Activated T-helper 2 cell treated with anti-CD3 and anti-CD28 coated beads, Interferon-gamma antibody, Interleukin-2, Interleukin-4, amounts not matched to agents 10 μg/mL and 5 μg/mL and 100 μg/mL, durations not matched to agents 14 hours and 24 hours and 36 hours (primary cell): ENCODE measurements around the gene NECTIN1. TPM values are rescaled to one million over a fixed set of nuclear protein-coding genes. Genes with fewer than 3 reads are reported as not detected.

Source experiments
- DNase-seq: peaks from one replicate; pipeline ENCODE4 v3.0.0; 2021; ENCODE audit warnings: low spot score
- H3K27ac Mint-ChIP-seq: one replicate; pipeline ENCODE4 v1.8.0; 2021; ENCODE audit warnings: mixed read lengths
- H3K27me3 Mint-ChIP-seq: one replicate; pipeline ENCODE4 v1.8.0; 2021; ENCODE audit warnings: low read depth, mixed read lengths
- H3K36me3 Mint-ChIP-seq: one replicate; pipeline ENCODE4 v1.8.0; 2021; ENCODE audit warnings: low read depth, mixed read lengths
- H3K4me1 Mint-ChIP-seq: one replicate; pipeline ENCODE4 v1.8.0; 2021; ENCODE audit warnings: low read depth, mixed read lengths
- H3K4me3 Mint-ChIP-seq: one replicate; pipeline ENCODE4 v1.8.0; 2021; ENCODE audit warnings: low read depth, mild to moderate bottlenecking, moderate library complexity, mixed read lengths
- H3K9me3 Mint-ChIP-seq: one replicate; pipeline ENCODE4 v1.8.0; 2021; ENCODE audit warnings: mixed read lengths
- intact Hi-C: fragments of 100-400 bp; cut with micrococcal nuclease; formaldehyde crosslinking; loops from one replicate; pipeline ENCODE4 v1.15.1; 2023
- total RNA-seq: library from RNA; stranded (reverse); gene quantifications from 2 replicates; pipeline ENCODE4 v1.2.3, GENCODE V29; 2022

Gene NECTIN1
- total RNA-seq, 1 donor from 2014 or later: 5.6 TPM

GRCh38 chr11:119750056-119750455, 21.1 kb upstream of the NECTIN1 start:
- H3K27ac Mint-ChIP-seq: no peak overlapping the region
- DNase-seq: no peak
- H3K4me3 Mint-ChIP-seq: no peak overlapping the region
- no peaks in the 10 kb centered on the region for H3K4me1 Mint-ChIP-seq
- intact Hi-C loops: no loop called here
- no peaks in the 10 kb centered on the region for H3K36me3 Mint-ChIP-seq
- H3K27me3 Mint-ChIP-seq: peaks cover 6% of the 10 kb centered on the region
- no peaks in the 10 kb centered on the region for H3K9me3 Mint-ChIP-seq

GRCh38 chr11:119749006-119749565, 20.1 kb upstream of the NECTIN1 start:
- Mint-ChIP-seq H3K27ac (no peak overlapping the region), H3K9me3 (no peaks in the 10 kb centered on the region), H3K27me3 (peaks cover 15% of the 10 kb centered on the region)

GRCh38 chr11:119747868-119748660, 19.1 kb upstream of the NECTIN1 start:
- DNase-seq: no peak
- no peaks in the 10 kb centered on the region for H3K9me3 Mint-ChIP-seq
- no peaks in the 10 kb centered on the region for H3K36me3 Mint-ChIP-seq
- peaks cover 22% of the 10 kb centered on the region for H3K27me3 Mint-ChIP-seq
- intact Hi-C loops: no loop called here
- H3K27ac Mint-ChIP-seq: no peak overlapping the region
- no peak overlapping the region for H3K4me3 Mint-ChIP-seq
- no peaks in the 10 kb centered on the region for H3K4me1 Mint-ChIP-seq

More at GRCh38 chr11:119749006-119749565, 20.1 kb upstream of the NECTIN1 start:
- intact Hi-C loops: no loop called here
- no peak overlapping the region for H3K4me3 Mint-ChIP-seq
- H3K4me1 Mint-ChIP-seq: no peaks in the 10 kb centered on the region
- H3K36me3 Mint-ChIP-seq: no peaks in the 10 kb centered on the region
- no peak for DNase-seq

GRCh38 chr11:119745776-119746535, 17.0 kb upstream of the NECTIN1 start:
- H3K27ac Mint-ChIP-seq: no peak overlapping the region
- no peaks in the 10 kb centered on the region for H3K36me3 Mint-ChIP-seq
- DNase-seq: no peak
- no peaks in the 10 kb centered on the region for H3K9me3 Mint-ChIP-seq
- peaks cover 3% of the 10 kb centered on the region for H3K4me1 Mint-ChIP-seq
- H3K27me3 Mint-ChIP-seq: peaks cover 34% of the 10 kb centered on the region
- H3K4me3 Mint-ChIP-seq: no peak overlapping the region
- intact Hi-C loops: no loop called here

- Mint-ChIP-seq H3K4me3 (no peak overlapping the region), H3K4me1 (peaks cover 3% of the 10 kb centered on the region), H3K36me3 (no peaks in the 10 kb centered on the region), H3K9me3 (no peaks in the 10 kb centered on the region), H3K27me3 (peaks cover 41% of the 10 kb centered on the region), H3K27ac (no peak overlapping the region)
- DNase-seq: no peak
- intact Hi-C loops: no loop called here
Measured at GRCh38 chr11:119745112-119745511, 16.1 kb upstream of the NECTIN1 start.

GRCh38 chr11:119744577-119744976, 15.6 kb upstream of the NECTIN1 start:
- intact Hi-C loops: no loop called here
- Mint-ChIP-seq H3K9me3 (no peaks in the 10 kb centered on the region), H3K36me3 (no peaks in the 10 kb centered on the region), H3K4me1 (peaks cover 3% of the 10 kb centered on the region), H3K4me3 (no peak overlapping the region), H3K27ac (no peak overlapping the region), H3K27me3 (peaks cover 45% of the 10 kb centered on the region)
- DNase-seq: no peak

GRCh38 chr11:119743006-119743405, 14.0 kb upstream of the NECTIN1 start:
- Mint-ChIP-seq H3K36me3 (no peaks in the 10 kb centered on the region), H3K27me3 (peaks cover 48% of the 10 kb centered on the region), H3K4me3 (no peak overlapping the region), H3K4me1 (peaks cover 3% of the 10 kb centered on the region), H3K27ac (no peak overlapping the region), H3K9me3 (no peaks in the 10 kb centered on the region)
- intact Hi-C loops: no loop called here
- DNase-seq: no peak

GRCh38 chr11:119742263-119742861, 13.4 kb upstream of the NECTIN1 start:
- Mint-ChIP-seq H3K9me3 (no peaks in the 10 kb centered on the region), H3K4me3 (no peak overlapping the region), H3K4me1 (peaks cover 3% of the 10 kb centered on the region), H3K27me3 (peaks cover 48% of the 10 kb centered on the region), H3K36me3 (no peaks in the 10 kb centered on the region), H3K27ac (no peak overlapping the region)
- intact Hi-C loops: no loop called here
- no peak for DNase-seq

GRCh38 chr11:119741369-119742262, 12.6 kb upstream of the NECTIN1 start:
- Mint-ChIP-seq H3K36me3 (no peaks in the 10 kb centered on the region), H3K4me3 (no peak overlapping the region), H3K27ac (no peak overlapping the region), H3K27me3 (peaks cover 49% of the 10 kb centered on the region), H3K9me3 (no peaks in the 10 kb centered on the region), H3K4me1 (peaks cover 3% of the 10 kb centered on the region)
- intact Hi-C loops: loop anchor here (1.0 kb wide), 1 partner anchor 75 kb away; no protein-coding TSS in a partner anchor
- DNase-seq: peak; percentile 33

GRCh38 chr11:119739975-119740374, 11.0 kb upstream of the NECTIN1 start:
- intact Hi-C loops: no loop called here
- no peak overlapping the region for H3K4me3 Mint-ChIP-seq
- no peak overlapping the region for H3K27ac Mint-ChIP-seq
- no peaks in the 10 kb centered on the region for H3K9me3 Mint-ChIP-seq
- peaks cover 3% of the 10 kb centered on the region for H3K4me1 Mint-ChIP-seq
- DNase-seq: no peak
- H3K36me3 Mint-ChIP-seq: no peaks in the 10 kb centered on the region
- H3K27me3 Mint-ChIP-seq: peaks cover 54% of the 10 kb centered on the region

GRCh38 chr11:119739021-119739703, 10.2 kb upstream of the NECTIN1 start:
- Mint-ChIP-seq H3K4me1 (peaks cover 3% of the 10 kb centered on the region), H3K36me3 (no peaks in the 10 kb centered on the region), H3K4me3 (no peak overlapping the region), H3K27me3 (peaks cover 49% of the 10 kb centered on the region), H3K9me3 (no peaks in the 10 kb centered on the region), H3K27ac (no peak overlapping the region)
- intact Hi-C loops: no loop called here
- no peak for DNase-seq
